Activated CD8-positive, alpha-beta T cell treated with anti-CD3 and anti-CD28 coated beads for 36 hours (primary cell): ENCODE results near the gene UVRAG. TPM values are rescaled to one million over a fixed set of nuclear protein-coding genes. Genes with fewer than 3 reads are reported as not detected.

ENCODE experiments used
- ATAC-seq: fragments of 200-7000 bp; cut with Tn5 transposase; one replicate; pipeline ENCODE4 v1.10.0; 2021; ENCODE audit warnings: mild to moderate bottlenecking, moderate library complexity
- CTCF ChIA-PET: fragments of 350-600 bp; sonication (Branson Sonifier 250); formaldehyde crosslinking; loops from one replicate; lab custom pipeline; 2021; ENCODE audit warnings: antibody characterized with exemption; lab: Charles Lee
- POLR2A ChIA-PET: fragments of 350-600 bp; sonication (Branson Sonifier 250); formaldehyde crosslinking; loops from one replicate; lab custom pipeline; 2021; ENCODE audit warnings: antibody characterized with exemption; lab: Charles Lee
- DNase-seq: peaks from one replicate; pipeline ENCODE4 v3.0.0-alpha.2; 2020
- H3K27ac Mint-ChIP-seq: one replicate; pipeline ENCODE4 v1.8.0; 2021; ENCODE audit warnings: mild to moderate bottlenecking, mixed read lengths
- H3K27me3 Mint-ChIP-seq: one replicate; pipeline ENCODE4 v1.8.0; 2021; ENCODE audit warnings: mixed read lengths
- H3K36me3 Mint-ChIP-seq: one replicate; pipeline ENCODE4 v1.8.0; 2021; ENCODE audit warnings: low read depth, mixed read lengths
- H3K4me1 Mint-ChIP-seq: one replicate; pipeline ENCODE4 v1.8.0; 2021; ENCODE audit warnings: low read depth, mixed read lengths
- H3K4me3 Mint-ChIP-seq: one replicate; pipeline ENCODE4 v1.8.0; 2021; ENCODE audit warnings: mild to moderate bottlenecking, moderate library complexity, mixed read lengths
- H3K9me3 Mint-ChIP-seq: one replicate; pipeline ENCODE4 v1.8.0; 2021; ENCODE audit warnings: mixed read lengths
- CTCF ChIP-seq: fragments of 200-600 bp; IDR thresholded peaks from one replicate; pipeline ENCODE4 v1.8.0; 2022; ENCODE audit warnings: antibody characterized with exemption, mild to moderate bottlenecking
- intact Hi-C: fragments of 100-400 bp; cut with micrococcal nuclease; formaldehyde crosslinking; loops from one replicate; pipeline ENCODE4 v1.10.0; 2022
- total RNA-seq, 2 experiments: library from RNA; stranded (reverse); gene quantifications; one replicate each; pipeline ENCODE4 v1.2.3, GENCODE V29; 2021

Gene UVRAG
- total RNA-seq, 2 experiments from 2014 or later, result 14.4 to 15.7 TPM

GRCh38 chr11:75839851-75840250 lies 24.8 kb downstream of the UVRAG start:
- intact Hi-C loops, result no loop called here
- no peaks in the 10 kb centered on the region for H3K9me3 Mint-ChIP-seq
- H3K27me3 Mint-ChIP-seq, result no peaks in the 10 kb centered on the region
- CTCF ChIA-PET, result interaction anchor here (2.0 kb wide), 1 partner anchor 312 kb away, joined by 8 read pairs; no protein-coding TSS in a partner anchor
- DNase-seq (no peak), ATAC-seq (no peak)
- H3K36me3 Mint-ChIP-seq, result peaks cover 3% of the 10 kb centered on the region
- H3K4me1 Mint-ChIP-seq, result peaks cover 11% of the 10 kb centered on the region
- H3K4me3 Mint-ChIP-seq, result no peak overlapping the region
- H3K27ac Mint-ChIP-seq, result no peak overlapping the region
- TF ChIP-seq CTCF, result no peak
- POLR2A ChIA-PET, result no interaction called here

GRCh38 chr11:75840522-75840921 lies 25.5 kb downstream of the UVRAG start:
- intact Hi-C loops, result no loop called here
- no peak for DNase-seq
- peaks cover 3% of the 10 kb centered on the region for H3K36me3 Mint-ChIP-seq
- H3K27me3 Mint-ChIP-seq, result no peaks in the 10 kb centered on the region
- CTCF ChIA-PET, result interaction anchor here (1.1 to 2.0 kb wide), 2 partner anchors 37 to 312 kb away, joined by 3 to 8 read pairs; no protein-coding TSS in a partner anchor
- no peak overlapping the region for H3K27ac Mint-ChIP-seq
- H3K9me3 Mint-ChIP-seq, result no peaks in the 10 kb centered on the region
- POLR2A ChIA-PET, result interaction anchor here (0.7 kb wide), 1 partner anchor 41 kb away, joined by 3 read pairs; no protein-coding TSS in a partner anchor
- ATAC-seq, result no peak
- no peak for TF ChIP-seq CTCF
- no peak overlapping the region for H3K4me3 Mint-ChIP-seq
- H3K4me1 Mint-ChIP-seq, result peaks cover 11% of the 10 kb centered on the region

- H3K27ac Mint-ChIP-seq, result no peak overlapping the region
- H3K27me3 Mint-ChIP-seq, result no peaks in the 10 kb centered on the region
- H3K36me3 Mint-ChIP-seq, result peaks cover 3% of the 10 kb centered on the region
- CTCF ChIA-PET, result interaction anchor here (1.1 kb wide), 1 partner anchor 38 kb away, joined by 3 read pairs; no protein-coding TSS in a partner anchor
- H3K4me1 Mint-ChIP-seq, result peaks cover 7% of the 10 kb centered on the region
- TF ChIP-seq CTCF, result no peak
- POLR2A ChIA-PET, result no interaction called here
- ATAC-seq (no peak), DNase-seq (no peak)
- H3K4me3 Mint-ChIP-seq, result no peak overlapping the region
- H3K9me3 Mint-ChIP-seq, result no peaks in the 10 kb centered on the region
- intact Hi-C loops, result no loop called here
Measured at GRCh38 chr11:75841739-75842138, 26.7 kb downstream of the UVRAG start.

- no peak for TF ChIP-seq CTCF
- no peaks in the 10 kb centered on the region for H3K36me3 Mint-ChIP-seq
- no peaks in the 10 kb centered on the region for H3K27me3 Mint-ChIP-seq
- peaks cover 14% of the 10 kb centered on the region for H3K4me1 Mint-ChIP-seq
- H3K4me3 Mint-ChIP-seq, result no peak overlapping the region
- CTCF ChIA-PET, result interaction anchor here (1.0 to 1.1 kb wide), 2 partner anchors 22 to 42 kb away, joined by 3 read pairs; no protein-coding TSS in a partner anchor
- H3K9me3 Mint-ChIP-seq, result no peaks in the 10 kb centered on the region
- ATAC-seq (no peak), DNase-seq (no peak)
- intact Hi-C loops, result no loop called here
- H3K27ac Mint-ChIP-seq, result no peak overlapping the region
- POLR2A ChIA-PET, result no interaction called here
Measured at GRCh38 chr11:75845324-75845723, 30.3 kb downstream of the UVRAG start.

GRCh38 chr11:75849894-75850293 lies 34.9 kb downstream of the UVRAG start:
- ATAC-seq (no peak), DNase-seq (peak; percentile 3)
- intact Hi-C loops, result no loop called here
- CTCF ChIA-PET, result interaction anchor here (3.8 kb wide), 1 partner anchor 18 kb away, joined by 22 read pairs; no protein-coding TSS in a partner anchor
- H3K36me3 Mint-ChIP-seq, result peaks cover 11% of the 10 kb centered on the region
- H3K9me3 Mint-ChIP-seq, result no peaks in the 10 kb centered on the region
- no peak overlapping the region for H3K27ac Mint-ChIP-seq
- no peaks in the 10 kb centered on the region for H3K27me3 Mint-ChIP-seq
- H3K4me1 Mint-ChIP-seq, result peaks cover 17% of the 10 kb centered on the region
- H3K4me3 Mint-ChIP-seq, result no peak overlapping the region
- POLR2A ChIA-PET, result no interaction called here
- no peak for TF ChIP-seq CTCF
